Daoy (cell line): ENCODE results near the gene PTDSS2. TPM values are rescaled to one million over a fixed set of nuclear protein-coding genes. Genes with fewer than 3 reads are reported as not detected.

Experiments
- DNase-seq: peaks from one replicate; pipeline ENCODE4 v3.0.0-alpha.2; 2015; ENCODE audit warnings: low read depth
- total RNA-seq: library from RNA; depleted of rRNA; stranded (reverse); fragments of >200 nt; shearing (Covaris generic); gene quantifications from 2 replicates; pipeline ENCODE4 v1.2.3, GENCODE V29; 2014

Gene PTDSS2
- total RNA-seq, 1 experiment from 2014 or later, result 16.2 TPM

DNA sequence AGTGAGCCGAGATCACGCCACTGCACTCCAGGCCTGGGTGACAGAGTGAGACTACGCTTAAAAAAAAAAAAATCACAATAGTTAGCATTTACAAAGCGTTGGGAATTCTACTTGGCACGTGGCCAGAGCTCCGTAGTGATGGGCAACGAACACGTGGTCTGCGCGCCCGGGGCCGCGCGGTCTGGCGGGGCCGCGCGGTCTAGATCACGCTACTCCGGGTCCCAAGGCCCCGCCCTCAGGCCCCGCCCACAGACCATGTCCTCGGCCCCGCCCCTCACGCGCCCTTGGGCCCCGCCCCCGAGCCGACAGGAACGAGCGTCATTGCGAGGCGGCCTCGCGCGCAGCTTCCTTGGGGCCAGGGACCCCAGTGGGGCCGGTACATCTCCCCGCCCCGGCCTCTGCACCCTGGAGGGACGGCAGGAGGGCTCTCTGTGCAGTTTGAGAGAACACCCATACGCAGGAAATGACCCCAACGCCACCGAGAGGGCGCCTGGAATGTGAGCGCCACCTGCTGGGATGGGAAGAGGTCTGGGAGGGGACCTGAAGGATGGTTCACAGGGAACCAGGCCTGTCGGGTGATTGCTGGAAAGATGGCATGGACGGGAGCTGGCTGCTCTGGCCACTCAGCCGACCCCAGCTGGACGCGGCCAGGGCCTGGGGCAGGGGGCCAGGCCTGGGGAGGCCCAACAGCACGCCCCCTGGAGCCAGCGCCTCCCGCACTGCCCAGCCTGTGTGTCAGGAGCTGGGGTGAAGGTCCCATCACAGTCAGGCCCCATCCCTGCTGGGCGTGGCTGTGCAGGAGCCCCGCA, 2.0 kb upstream of the PTDSS2 start:
- DNase-seq, result peak; percentile 92

DNA sequence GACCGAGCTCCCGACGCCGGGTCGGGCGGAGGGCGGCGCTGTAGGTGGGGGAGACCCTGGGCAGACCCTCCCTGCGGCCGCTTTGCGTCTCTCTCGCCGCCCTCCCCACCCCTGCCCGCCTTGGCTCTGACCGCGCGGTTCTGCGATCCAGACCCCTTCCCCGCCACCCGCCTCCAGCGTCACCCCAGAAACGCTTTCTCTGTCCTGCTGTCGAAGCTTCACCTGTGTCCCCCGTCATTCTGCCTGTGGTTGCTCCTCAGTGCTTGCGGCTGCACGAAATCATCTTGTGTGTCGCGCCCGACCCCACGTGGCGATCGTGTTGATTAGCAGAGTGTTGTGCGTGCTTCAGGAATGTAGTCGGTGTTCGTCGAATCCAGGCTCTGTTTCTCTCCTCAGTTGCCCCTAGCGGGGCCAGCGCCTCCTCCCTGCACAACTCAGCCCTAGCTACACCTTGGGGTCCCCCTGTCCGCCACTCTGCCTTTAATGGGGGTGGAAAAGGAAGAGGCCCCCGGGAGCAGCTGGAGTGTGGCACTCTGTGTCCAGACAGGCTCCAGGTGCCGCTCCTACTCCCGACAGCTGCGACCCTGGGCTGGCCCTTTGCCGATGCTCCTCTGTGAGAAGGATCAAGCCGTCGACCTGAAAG, 851 bp downstream of the PTDSS2 start:
- peak; percentile 72 for DNase-seq

GRCh38 chr11:451738-452137, 1.7 kb downstream of the PTDSS2 start:
- DNase-seq, result no peak

DNA sequence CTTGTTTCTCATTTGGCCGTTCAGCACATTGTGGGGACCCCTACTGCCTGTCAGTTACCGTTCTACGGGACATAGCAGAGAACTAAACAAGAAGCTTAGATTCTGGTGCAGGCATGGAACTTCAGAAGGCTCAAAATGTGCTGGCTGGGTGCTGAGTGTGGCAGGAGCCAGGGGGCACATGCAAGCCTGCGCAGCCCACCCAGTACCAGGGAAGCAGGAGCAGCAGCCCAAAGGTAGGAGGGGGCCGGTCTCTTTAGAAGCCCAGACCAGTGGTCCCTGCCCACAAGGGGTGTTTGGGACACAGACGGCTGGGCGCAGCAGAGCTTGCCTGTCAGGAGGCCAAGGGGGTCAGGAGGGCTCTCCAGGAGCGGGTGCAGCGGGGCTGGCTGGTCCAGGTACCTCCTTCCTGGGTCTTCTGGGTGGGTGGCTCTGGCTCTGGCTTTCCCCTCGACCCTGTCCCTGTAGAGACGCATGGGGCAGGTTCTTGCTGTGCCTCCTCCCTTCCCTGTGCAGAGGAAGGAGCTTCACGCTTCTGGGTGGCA, 2.2 kb downstream of the PTDSS2 start:
- no peak for DNase-seq

DNA sequence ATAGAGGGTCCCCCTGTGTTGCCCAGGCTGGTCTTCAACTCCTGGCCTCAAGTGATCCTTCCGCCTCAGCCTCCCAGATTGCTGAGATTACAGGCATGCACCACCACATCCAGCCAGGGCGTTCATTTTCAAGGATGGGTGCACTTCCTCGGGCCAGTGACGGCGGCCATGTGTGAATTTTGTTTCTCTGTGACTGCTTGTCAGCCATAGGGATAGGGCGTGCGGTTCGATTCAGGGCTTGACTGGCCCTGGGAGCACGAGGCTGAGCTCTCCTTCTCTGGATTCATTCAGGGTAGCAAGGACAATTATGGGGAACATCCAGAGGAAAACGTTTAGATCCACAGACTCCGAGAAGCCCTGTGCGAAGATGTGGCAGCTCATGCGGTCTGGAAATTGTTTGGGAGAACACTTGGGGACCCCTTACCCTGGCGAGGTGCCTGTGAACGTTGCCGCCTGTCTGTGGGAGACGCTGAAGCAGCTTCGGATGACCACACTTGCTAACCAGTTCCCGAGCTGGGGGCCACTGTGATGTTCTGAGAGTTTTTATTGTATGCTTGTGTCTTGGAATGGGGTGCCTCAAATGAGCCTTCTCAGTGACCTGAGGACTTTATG, 2.9 kb downstream of the PTDSS2 start:
- no peak for DNase-seq

GRCh38 chr11:453564-453963, 3.5 kb downstream of the PTDSS2 start:
- DNase-seq, result no peak

- DNase-seq, result no peak
These were observed 4.0 kb downstream of the PTDSS2 start for GRCh38 chr11:454043-454442.

- DNase-seq, result no peak
These were observed 4.9 kb downstream of the PTDSS2 start for GRCh38 chr11:454801-455565.

- no peak for DNase-seq
These were observed 5.6 kb downstream of the PTDSS2 start for GRCh38 chr11:455566-456147.

GRCh38 chr11:456533-456932, 6.5 kb downstream of the PTDSS2 start:
- no peak for DNase-seq

DNA sequence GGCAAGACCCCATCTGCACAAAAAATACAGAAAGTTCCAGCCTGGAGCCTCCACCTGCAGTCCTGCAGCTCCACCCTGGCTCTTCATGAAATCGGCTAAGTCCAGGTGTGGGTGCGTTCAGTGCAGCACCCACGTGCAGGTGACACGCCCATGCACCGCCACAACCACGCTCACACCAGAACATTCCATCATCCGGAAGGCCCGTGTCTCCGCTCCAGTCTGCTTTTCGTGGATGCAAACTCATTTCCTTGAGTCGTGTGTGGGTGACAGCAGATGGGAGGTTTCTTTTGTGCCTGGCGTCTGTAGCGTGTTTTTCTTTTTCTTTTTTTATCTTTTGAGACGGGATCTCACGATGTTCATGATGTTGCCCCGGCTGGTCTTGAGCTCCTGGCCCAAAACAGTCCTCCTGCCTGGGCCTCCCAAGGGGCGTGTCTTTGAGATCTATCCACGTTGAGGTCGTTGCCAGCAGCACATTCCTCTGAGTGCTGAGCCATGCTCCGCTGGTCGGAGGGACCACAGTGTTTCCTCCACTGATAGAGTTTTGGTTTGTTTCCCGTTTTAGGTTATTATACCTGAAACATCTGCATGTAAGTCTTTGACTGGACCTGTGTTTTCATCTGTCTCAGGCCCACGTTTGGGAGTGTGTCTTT, 7.2 kb downstream of the PTDSS2 start:
- no peak for DNase-seq

DNA sequence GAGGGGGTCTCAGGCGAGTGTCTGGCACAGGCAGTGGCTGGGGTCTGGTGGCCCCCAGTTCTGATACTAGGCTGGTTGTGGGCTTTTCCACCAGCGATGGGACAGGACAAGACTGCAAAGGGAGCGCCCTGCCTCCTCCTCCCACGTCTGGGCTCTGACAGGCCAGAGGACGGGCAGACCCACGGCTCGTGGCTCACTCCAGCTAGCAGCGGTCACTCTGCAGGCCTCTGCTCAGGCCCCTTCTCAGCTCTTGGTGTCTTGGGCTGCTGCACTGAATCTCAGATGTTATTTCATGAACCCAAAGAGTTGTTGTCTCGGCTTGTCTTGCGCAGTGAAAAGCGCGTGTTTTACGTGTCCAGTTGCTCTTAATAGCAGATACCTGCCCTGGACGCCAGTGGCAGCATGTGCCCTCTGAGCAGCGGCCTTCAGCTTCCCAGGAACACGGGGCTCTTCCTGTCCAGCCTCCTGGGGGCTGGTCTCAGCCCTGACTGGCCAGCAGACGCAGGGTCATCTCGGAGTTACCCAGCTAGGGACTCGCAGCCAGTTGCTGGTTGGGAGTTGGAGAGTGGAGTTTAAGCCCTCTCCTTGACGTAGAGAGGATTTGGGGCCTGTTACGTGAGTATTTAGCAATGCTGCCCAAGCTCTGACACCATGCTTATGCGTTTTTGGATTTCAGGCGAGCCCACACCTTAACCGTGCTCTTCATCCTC, 9.6 kb downstream of the PTDSS2 start:
- DNase-seq, result no peak

DNA sequence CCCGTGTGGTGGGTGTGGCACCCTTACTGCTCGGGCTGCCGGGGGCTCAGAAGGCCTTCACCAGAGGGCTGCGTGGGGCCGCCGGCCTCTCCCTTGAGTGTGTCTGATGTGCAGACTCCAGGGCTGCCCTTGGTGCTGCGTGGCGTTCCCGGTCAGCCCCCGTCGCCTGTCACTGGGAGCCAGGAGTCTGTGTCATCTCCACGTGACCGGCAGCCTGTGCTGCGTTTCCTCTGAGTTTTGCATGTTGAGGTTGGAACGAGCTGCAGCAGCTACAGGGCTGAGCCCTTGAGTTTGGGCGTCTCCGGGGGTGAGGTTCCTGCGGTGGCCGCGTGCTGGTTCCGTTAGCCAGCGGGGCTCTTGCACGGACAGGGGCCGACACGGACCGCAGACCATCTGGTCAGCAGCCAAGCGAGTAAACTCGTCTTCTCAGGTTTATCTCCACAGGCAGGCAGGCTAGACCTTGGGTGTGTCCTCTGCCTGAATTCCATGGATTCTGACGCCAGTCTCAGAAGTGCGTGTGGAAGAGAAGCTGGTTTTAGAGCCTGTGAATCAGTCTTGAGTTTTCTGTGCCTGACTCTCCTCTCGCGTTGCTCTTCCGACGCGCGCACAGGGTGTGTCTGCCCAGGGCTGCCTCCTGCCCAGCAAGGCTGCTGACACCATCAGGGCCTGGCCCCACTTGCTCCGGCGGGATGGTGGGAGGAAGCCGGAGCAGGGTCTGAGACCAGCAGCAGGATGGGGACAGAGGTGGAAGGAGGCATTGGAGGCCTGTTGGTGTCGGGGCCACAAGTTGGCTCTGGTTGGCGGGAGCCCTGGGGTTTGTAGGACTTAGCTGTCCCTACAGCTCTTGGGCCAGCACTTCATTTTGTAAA, 10.5 kb downstream of the PTDSS2 start:
- no peak for DNase-seq

DNA sequence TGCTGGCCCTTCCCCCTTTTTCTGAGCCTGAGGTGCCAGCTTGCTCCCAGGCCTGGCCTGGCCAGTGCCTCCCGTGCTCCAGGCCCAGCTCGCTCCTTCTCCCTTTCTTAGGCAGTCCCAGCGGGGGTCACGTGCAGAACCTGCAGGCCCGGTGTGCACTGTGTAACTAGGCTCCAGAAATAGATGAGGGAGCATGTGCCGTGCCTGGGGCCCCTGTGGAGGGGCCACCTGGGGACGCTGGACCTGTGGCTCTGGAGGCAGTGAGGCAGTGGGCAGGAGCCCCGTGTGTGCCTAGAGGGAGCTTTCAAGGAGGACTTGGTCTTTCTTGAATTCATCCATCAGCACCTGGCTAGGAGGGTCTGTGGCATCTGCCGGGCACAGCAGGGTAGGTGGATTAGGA, 11.5 kb downstream of the PTDSS2 start:
- DNase-seq, result no peak

GRCh38 chr11:462107-462890, 12.2 kb downstream of the PTDSS2 start:
- DNase-seq, result no peak

- DNase-seq, result no peak
These were observed 14.2 kb downstream of the PTDSS2 start for GRCh38 chr11:464316-464715.

- DNase-seq, result no peak
These were observed 15.9 kb downstream of the PTDSS2 start for GRCh38 chr11:465896-466530.

DNA sequence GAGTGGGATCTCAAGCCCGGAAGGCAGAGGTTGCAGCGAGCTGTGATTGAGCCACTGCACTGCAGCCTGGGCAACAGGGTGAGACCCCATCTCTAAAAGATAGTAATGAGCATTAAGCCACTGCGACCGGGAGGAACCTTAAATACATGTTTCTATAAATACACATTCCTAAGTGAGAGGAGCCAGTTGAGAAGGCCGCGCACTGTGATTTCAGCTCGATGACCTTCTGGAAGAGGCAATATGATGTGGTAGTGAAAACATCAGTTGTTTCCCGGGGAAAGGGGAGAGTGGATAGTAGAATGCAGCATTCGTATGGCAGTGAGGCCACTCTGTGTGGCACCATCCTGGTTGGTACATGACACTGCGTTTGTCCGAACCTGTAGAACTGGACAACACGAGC, 18.0 kb downstream of the PTDSS2 start:
- DNase-seq, result no peak
